COLO668 (cell line): ENCODE data around the gene MYBPHL.

ENCODE experiments used
- DNase-seq: peaks from one replicate; lab custom pipeline; 2025; ENCODE audit not compliant: unreplicated experiment; lab: John Stamatoyannopoulos, UW

Gene MYBPHL

DNA sequence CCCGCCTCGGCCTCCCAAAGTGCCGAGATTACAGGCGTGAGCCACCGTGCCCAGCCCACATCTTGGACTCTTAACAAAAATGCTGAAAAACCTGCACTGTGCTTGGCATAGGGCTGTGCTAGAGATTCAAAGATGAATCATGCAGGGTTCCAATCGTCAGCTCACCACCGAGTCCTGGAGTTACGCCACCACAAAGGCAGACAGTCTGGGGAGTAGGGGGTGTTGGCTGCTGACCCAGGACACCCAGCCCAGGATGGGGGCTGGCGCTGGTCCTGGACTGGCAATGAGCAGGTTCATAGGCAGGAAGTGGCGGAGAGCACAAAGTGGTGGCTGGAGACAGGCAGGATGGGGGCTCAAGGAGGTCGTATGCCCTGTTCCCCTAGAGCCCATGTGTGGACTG, 39.8 kb downstream of the MYBPHL start:
- no peak for DNase-seq

DNA sequence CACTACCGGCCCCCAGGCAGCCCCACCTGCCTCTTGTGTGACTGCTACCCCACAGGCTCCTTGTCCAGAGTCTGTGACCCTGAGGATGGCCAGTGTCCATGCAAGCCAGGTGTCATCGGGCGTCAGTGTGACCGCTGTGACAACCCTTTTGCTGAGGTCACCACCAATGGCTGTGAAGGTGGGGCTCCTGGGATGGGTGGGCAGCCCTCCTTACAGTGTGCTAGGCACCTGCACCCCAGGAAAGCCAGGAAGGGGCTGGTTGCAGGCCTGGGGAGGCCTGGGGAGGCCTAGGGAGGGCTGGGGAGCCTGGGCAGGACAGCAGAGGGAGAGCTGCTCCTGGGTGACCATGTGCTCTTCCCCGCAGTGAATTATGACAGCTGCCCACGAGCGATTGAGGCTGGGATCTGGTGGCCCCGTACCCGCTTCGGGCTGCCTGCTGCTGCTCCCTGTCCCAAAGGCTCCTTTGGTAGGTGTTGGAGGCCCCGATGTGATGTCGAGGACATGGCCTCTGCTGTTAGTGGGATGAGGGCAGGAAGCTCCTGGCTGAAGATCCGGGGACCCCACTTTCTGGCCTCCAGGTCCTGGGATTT, 41.0 kb downstream of the MYBPHL start:
- DNase-seq: no peak

- DNase-seq: no peak
Measured at GRCh38 chr1:109265016-109265415, 41.8 kb downstream of the MYBPHL start.

DNA sequence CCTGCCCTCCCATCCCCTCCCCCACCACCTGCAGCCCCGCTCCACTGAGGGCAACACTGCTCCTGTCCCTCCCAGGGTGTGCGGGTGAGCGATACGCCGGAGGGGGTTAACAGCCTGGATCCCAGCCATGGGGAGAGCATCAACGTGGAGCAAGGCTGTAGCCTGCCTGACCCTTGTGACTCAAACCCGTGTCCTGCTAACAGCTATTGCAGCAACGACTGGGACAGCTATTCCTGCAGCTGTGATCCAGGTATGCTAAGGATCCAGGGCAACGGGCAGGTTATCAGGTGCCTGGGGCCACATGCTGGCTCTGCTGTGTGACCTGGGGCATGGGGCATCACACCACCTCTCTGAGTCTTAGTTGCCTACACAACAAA, 42.4 kb downstream of the MYBPHL start:
- DNase-seq: no peak

- peak; percentile 79 for DNase-seq
Measured at GRCh38 chr1:109263597-109264378, 43.0 kb downstream of the MYBPHL start.

GRCh38 chr1:109263234-109263596, 43.6 kb downstream of the MYBPHL start:
- peak; percentile 52 for DNase-seq

GRCh38 chr1:109262231-109263055, 44.4 kb downstream of the MYBPHL start:
- no peak for DNase-seq

GRCh38 chr1:109261578-109261977, 45.2 kb downstream of the MYBPHL start:
- no peak for DNase-seq

GRCh38 chr1:109261006-109261405, 45.8 kb downstream of the MYBPHL start:
- DNase-seq: no peak

DNA sequence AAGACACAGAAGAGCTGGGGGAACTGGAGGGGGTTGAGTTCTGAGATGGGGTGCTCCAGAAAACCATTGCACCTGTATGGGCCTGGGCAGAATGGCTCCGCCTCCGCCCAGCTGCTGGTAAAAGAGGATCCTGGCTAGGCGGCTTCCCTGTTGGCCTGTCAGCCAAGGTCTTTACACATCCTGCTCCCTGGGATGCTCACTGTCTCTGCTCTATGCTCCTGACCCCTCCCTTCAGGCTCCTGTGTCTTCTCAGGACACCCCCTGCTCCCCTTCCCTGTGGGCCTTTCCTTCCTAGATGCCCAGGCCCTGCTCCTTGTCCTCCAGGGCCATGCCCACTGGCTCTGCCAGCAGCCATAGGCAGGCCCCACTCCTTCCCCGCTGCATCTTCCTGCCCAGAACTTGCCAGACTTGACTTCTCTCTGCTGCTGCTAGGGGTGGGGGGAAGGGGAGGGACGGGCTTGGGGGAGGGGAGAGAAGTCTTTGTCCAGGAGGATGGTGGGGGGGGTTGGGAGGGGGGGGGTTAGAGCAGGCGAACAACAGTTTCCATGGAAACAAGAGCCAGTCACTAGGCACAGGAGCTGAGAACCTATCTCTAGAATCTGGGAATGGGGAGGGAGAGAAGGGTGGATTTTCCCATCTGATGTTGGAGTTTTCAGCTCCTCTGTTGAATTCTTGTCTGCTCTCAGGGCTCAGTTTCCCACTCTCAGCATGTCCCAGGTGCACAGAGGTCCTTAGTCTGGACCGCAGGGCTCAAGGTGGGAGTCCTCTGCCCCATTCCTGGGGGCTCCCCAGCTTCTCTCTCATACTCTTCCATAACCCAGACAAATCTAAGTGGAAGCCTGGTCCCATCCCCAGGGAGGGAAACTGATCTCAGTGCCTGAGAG, 46.9 kb downstream of the MYBPHL start:
- DNase-seq: no peak

DNA sequence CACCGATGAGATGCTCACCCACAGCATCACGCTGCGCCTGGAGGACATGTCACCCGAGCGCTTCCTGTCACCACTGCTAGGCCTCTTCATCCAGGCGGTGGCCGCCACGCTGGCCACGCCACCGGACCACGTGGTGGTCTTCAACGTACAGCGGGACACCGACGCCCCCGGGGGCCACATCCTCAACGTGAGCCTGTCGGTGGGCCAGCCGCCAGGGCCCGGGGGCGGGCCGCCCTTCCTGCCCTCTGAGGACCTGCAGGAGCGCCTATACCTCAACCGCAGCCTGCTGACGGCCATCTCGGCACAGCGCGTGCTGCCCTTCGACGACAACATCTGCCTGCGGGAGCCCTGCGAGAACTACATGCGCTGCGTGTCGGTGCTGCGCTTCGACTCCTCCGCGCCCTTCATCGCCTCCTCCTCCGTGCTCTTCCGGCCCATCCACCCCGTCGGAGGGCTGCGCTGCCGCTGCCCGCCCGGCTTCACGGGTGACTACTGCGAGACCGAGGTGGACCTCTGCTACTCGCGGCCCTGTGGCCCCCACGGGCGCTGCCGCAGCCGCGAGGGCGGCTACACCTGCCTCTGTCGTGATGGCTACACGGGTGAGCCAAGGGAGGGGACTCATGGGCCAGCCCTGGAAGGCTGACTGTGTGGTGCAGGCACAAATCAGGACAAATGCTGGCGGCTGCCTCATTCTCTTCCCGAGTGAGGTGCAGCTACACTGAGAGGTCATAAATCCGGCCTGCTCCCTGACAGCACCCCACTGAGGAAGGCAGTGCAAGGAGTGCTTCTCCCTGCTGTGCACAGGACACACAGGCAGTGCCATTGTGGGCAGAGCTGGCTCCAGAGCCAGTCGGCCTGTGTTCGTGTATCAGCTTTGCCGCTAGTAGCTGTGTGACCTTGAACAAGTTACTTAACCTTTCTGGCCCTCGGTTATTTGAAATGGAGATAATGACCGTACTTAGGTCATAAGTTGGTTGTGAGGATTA, 48.0 kb downstream of the MYBPHL start:
- DNase-seq: no peak

DNA sequence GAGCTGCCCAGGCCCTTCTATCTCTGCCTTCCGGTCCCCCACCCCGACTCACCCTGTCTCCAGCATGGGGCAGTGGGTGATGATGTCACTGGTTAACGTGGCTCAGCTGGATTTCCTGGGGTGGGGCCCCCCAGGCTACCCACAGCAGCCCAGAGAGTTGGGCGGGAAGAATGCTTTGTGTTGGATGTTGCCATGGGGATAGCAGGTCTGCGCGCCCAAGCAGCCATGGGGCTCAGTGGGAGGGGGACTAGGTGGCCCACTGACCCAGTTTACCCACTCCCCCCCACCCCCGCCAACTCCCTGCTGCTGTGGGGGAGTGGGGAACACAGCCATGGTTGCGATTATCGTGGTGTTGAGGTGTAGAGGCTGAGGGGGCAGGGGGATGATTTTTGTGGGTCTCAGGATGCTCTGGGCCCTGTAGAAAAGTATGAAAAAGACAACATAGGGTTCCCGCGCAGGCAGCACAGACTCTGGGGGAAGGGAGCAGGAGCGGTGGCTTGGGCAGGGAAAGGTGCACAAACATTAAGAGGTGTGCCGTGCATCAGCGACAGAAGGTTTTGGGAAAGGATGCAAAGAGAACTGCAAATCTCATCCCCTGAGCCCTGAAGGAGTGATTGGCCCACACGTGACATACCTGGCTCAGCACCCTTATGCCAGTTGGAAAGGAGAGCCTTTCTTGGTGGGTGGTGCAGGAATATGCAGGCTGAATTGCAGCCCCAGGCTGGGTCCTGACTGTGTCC, 49.0 kb downstream of the MYBPHL start:
- DNase-seq: no peak

- no peak for DNase-seq
Measured at GRCh38 chr1:109256971-109257681, 49.7 kb downstream of the MYBPHL start.

- DNase-seq: no peak
Measured at GRCh38 chr1:109256085-109256484, 50.7 kb downstream of the MYBPHL start.

DNA sequence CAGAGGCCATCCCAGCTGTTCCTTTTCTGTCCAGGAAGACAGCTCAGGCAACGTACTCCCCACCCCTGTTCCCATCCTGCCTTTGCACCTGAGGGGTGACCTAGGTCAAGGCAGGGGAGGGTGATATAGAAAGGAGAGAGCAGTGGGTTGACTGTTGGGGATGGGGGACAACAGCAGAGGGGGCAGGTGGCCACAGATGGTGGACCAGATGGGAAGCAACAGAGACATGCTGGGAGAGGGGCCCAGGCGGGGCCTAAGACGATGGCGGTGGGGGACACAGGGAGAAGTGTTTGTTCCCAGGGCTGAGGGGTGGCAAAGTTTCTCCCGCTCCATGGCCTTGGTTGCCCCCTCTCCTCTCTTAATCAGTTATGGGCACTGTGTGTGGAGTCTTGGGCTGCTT, 51.1 kb downstream of the MYBPHL start:
- no peak for DNase-seq

- peak; percentile 24 for DNase-seq
Measured at GRCh38 chr1:109255097-109255651, 51.6 kb downstream of the MYBPHL start.

DNA sequence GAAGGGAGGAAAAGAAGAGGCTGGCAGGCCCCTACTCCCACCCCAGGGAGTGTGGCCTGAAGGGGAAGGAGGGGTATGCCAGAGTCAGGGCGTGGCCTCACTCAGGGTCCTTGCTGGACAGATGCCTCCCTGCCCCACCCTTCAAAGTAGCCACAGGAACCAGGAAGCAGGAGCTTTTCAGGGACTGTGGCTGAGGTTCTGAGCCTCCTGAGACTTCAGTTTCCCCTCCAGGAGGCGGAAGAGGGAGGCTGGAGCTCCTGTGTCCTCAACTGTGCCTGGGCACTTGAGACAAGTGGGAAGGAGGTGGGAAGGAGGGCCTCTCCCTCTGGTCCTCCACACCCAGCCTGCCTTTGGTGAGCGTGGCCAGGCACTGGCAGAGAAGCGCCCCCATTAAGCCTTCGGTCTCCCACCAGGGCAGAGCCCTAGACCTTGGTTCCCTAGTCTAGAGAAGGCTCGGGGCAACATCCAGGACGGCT, 52.2 kb downstream of the MYBPHL start:
- DNase-seq: no peak
